GM19395 (cell line): ENCODE results near the gene CMTR1.

Experiments used
- ATAC-seq: cut with Tn5 transposase; IDR thresholded peaks from one replicate; pipeline ENCODE4 v1.9.1; 2021; ENCODE audit warnings: mild to moderate bottlenecking, moderate library complexity; ENCODE audit not compliant: unreplicated experiment

CMTR1 gene

DNA sequence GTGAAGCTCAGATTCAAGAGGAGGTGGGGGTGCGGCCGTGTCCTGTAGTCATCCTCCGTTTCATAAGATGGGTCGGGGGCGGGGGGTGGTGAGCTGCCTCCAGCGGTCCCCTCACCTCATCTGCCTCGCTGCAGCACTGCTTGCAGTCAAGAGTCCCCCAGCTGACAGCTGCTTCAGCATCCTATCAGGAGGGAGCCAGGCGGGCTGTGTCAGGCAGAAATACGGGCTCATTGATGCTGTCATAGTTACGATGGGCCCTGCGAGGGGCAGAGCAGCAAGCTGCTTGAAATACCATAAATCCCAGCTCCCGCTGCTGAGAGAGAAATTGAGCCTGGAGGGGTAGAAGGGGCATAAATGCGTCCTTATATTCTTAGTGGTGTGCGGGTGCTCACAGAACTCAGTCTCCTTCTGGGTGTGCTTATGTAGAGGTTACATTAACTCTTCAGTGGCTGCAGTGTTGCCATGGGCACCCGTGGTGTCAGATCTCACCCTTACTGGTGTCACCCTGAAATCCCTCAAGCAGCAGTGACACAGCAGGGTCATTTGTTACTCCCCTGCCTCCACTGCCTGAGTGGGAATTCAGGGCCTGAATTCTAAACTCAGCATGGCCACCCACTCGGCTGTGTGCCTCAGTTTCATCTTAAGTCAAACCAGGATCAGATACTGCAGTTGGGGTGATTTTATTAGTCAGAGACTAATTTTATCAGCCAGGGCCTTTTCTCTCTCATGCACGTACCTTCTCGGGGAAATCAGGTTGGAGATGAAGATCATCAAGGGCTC lies 44.8 kb downstream of the CMTR1 start:
- no peak for ATAC-seq

DNA sequence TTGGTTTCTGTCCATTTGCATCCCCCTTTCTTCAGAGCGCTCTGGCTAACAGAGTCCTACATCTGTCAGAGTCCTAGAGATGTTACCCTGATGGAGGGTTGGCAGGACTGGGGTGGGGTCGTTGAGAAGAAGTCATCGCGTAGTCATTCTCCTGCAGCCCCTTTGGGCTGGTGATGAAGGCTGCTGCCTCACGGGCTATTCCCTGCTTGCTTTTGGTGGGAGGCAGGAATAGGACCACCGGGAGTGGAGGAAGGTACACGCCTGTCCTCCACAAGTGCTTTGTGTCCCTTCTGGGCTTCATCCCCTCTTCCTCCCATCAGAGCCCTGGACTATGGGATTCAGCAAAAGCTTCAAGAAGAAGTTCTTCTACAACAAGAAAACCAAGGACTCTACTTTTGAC lies 45.8 kb downstream of the CMTR1 start:
- no peak for ATAC-seq

DNA sequence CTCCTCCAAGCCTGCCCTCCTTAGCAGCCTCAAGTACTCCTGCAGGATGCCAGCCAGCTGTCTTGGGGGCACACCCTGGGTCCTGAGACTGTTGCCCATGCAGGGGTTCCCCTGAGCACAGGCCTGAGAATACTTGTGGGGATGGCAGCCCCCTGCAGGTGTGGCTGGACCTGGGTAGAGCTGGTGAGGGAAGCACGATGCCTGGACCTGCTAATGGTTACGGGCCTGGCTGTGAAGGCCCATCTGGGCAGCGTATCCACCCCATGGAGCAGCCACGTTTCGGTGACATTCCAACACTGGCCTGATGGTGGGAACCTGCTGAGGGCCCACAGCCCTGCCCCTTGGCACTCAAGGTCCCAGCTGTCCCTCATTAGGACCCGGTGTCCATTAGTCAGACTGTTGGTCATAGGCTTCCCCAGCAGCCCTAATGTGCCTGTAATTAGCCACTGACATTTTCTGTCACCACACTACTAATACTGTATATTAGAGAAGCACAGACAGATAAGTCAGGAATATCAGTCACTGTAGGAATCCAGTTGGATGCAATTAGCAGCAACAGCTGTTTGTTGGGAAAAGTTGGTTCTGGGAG lies 46.3 kb downstream of the CMTR1 start:
- ATAC-seq = no peak

DNA sequence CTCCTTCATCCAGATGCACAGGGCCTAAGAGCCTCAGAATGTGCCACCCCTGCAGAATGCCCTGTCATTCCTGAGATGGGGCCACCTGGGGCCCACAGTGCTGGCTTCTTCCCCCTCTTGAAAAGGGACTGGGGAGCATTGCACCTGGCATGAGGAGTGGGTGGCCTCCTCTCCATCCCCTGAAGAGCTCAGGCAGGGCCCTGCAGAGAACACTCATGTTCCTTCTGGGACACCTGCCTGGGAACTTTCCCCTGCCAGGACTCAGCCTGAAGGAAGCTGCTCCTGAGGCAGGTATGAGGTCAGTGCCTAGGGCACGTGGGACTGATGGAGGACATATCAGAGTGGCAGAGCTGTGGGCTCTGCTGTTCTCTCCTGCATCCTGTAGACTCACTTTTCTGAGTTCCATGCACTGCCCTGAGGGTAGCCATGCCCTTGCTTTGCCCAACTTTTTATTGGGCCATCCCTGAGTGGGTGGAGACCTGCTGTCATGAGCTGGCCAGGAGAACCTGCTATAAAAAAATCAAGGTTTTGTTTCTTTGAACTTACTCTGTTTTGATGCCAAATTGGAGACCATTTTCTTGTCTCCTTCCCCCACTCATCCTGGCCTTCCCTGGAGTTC lies 47.2 kb downstream of the CMTR1 start:
- ATAC-seq = no peak

DNA sequence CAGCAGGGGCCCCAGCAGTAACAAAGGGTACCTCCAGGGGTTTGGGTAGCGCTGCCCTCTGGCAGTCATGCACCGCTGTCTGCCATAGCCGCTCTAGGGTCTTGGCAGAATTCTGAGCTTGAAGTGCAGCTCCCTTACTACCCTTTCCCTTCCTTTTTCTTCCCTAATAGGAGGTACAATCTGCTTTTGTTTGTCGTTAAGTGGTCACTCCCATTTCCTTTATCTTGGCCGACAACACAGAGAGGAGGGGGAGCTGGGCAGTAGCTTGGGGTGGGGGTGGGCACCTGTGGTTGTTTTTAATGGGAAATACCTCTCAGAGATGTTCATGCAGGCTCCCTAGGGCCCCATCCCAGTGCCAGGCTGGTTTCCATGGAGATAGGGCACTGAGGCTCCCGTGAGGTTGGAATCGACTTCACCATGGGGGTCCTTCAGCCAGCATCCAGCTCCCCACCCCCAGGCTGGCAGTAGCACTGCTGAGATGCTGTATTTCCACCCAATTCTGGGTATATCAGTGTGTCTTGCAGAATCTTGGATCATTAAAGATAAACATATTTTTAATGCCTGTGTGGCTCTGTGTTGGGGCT lies 48.0 kb downstream of the CMTR1 start:
- no peak for ATAC-seq

DNA sequence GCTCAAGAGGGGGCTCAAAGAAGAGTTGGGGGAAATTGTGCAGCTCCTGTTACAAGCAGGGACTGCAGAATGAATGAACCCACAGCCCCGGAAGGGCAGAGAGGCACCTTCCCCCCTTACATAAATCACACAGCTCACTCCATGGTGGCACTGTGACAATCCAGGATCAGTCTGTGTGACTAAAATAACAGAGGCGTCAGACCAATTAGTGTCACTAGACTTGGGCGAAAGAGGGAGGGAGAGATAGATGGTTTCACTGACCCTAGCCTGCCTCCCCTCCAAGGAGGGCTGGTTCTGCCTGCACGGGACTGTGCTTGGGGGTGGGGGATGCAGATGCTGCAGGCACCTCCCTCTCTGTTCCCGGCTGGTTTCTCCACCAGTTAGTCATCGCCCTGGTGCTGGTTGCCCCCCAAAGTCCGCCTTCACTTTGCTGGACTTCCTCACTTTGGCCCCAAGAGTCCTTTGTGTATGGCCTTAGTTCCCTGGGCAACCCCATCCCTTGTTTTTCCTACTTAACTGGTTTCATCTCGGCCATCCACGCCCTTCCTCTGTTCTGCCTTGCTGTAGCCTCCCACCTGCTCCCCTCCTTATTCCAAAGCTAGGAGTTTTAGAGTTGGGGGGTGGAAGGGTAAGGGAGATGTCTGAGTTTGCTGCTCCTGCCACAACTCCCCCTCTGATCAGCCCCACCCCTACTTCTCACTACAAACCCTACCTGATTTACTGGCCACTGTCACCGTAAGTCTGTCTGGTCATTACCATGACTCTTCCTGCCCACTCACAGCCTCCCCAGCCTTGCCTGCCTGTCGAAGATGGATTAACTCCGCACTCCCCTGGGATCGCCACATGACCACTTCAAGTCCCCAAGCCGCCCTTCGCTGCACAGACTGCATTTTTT lies 48.9 kb downstream of the CMTR1 start:
- no peak for ATAC-seq

DNA sequence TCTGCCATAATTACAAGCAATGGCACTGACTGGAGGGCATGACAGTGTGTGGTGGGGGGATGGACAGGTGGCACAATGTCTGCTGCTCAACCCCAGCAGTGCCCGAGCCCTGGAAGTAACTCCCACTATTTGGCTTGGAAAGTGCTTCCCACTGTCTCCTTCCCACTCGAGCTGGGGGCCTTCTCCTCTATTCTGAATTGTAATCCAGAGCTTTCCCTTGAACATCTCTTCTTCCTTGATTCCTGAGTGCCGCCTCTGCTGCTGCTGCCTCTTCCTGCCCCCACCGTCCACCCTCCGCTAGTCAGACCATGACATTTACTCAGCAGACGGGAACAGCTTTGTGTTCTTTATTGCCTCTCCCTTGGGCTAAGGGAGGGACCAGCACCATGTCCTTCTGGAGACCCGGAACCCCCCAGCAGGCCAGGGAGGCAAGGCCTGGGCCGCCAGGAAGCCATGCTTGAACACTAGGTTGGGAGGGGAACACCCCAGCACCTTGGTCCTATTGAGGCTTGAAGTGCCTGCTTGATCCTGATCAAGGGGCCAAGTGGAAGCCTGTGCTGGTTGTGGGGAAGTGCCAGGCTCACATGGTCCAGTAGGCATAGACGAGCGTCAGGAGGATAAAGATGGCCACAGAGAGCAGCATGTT lies 49.7 kb downstream of the CMTR1 start:
- ATAC-seq = no peak

DNA sequence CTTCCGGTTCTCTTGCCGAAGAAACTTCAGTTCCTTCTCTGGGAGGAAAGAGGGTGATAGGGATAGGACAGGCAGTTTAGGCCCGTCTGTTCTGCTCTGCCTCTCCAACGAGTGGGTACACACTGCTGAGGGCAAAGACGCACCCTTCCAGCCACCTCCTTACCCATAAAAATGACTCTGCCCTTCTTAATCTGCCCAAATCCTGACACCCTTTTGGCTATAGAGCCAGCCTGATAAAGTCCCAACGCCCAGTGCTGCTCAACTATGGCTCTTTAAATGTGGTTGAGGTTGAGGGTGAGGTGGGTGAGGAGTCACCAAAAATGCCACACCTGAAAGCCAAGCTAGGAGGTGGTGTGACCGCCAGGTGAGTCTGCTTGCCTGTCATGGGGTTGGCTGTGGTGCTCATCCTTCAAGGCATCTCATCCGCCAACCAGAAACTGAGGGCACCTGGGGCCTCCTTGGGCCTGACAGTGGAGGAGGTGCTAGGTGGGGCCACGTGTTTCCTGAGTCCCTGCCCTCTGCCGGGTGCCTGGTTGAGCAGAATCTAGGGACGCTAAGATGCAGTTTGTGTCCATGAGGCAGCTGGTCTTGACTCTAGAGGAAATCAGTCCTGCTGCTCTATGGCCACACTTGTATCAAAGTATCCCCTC lies 50.4 kb downstream of the CMTR1 start:
- ATAC-seq = no peak

DNA sequence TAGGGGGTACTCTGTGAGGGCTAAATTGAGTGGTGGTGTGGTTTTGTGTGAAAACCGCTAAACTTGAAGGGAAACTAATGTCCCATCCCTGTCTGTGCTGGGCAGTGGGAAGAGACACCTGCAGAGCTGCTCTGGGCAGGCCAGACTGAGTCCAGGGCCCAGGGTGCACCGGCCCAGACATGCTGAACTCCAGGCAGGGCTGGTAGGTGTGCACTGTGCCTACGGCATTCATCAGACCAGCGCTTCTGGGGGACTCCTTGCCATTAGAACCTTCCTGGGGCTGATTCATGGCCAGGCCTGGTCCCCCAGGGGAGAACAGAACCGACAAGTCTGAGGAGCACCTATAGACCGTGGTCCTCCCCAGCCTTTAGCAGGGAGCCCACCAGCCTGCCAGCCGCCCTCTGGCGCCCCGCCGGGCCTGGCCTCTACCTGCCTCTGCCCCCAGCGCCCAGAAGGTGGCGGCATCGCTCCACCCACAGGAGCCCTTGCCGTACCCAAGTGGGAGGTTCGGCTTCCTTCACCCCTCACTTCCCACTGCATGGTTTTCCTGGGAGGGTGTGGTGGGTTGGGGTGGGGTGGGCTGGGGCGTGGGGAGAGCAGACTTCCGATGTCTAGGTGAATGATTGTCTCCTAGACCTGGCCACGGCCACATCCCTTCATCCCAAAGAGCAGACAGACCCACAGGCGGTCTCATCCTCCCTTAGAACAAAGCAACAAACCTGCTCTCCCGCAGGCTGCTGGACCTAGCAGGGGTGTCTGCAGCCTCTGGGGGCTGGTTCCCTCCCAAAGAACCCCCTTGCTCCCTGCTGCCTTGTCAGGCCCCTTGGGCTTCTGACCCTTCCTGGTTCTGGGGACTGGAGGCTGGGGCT lies 51.1 kb downstream of the CMTR1 start:
- ATAC-seq = peak; percentile 50

DNA sequence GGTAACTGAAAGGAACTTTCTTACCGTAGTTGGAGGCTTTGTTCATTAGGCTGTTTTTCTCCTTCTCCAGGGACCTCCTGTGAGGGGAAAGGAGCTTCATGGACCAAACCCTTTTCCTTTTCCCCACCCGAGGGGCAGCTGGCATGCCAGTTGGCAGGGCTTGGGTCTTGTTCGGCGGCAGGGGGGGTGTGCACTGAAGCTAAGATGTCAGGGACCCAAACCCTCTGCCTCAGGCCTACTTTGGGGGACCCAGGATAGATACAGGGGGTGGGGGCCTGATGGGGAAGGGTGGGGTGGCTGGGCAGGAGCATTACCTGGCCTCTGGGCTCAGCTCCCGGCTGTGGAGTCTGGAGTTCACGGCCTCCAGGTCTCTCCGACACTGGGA lies 51.8 kb downstream of the CMTR1 start:
- no peak for ATAC-seq

DNA sequence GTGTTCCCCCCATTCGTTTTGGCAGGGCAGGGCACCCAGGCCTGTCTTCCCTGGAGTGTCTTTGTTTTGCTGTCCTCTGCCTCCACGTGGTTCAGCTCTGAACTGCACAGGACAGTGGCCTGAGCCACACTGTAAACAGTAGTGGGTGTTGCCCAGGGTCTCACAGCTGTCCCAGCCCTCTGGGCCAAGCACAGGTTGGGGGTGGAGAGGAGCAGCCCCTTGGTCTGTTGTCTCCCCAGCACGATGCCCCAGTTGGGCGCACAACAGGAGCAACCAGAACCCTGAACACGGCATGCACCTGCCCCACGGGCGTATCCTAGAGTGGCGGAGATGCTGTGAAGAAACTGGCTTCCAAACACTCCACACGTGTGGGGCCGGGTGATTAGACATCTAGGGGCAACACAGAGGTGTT lies 52.3 kb downstream of the CMTR1 start:
- no peak for ATAC-seq

DNA sequence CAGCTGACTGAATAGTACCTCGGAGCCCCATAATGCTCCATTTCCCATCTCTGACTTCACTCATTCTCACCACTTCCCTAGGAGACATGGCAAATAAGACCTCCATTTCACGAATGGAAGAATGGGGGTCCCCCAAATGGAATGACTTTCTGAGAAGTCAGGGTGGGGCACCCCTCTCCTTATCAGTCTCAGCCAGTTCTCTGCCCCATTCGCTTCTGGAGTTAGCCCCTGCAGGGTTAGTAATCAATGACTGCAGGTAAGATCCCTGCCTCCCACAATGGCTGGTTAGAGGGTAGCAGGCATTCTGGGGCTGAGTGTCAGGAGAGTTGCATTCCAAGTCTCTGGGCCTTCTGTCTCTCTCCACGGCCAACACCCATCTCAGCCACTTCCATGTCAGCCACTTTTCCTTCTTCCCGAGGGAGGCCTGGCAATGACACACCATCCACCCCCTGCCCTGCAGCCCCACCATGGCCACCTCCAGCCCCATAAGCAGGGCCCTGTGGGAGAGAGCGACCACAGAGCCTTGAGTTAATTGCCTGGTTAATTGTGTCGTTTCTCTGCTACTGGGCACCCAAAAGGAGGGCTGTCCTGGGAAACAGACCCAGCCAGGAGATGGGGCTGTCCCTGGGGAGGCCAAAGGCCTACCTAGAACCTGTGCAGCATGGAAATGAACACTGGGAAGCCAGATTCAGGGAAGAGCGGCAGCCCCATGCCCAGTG lies 53.3 kb downstream of the CMTR1 start:
- no peak for ATAC-seq

DNA sequence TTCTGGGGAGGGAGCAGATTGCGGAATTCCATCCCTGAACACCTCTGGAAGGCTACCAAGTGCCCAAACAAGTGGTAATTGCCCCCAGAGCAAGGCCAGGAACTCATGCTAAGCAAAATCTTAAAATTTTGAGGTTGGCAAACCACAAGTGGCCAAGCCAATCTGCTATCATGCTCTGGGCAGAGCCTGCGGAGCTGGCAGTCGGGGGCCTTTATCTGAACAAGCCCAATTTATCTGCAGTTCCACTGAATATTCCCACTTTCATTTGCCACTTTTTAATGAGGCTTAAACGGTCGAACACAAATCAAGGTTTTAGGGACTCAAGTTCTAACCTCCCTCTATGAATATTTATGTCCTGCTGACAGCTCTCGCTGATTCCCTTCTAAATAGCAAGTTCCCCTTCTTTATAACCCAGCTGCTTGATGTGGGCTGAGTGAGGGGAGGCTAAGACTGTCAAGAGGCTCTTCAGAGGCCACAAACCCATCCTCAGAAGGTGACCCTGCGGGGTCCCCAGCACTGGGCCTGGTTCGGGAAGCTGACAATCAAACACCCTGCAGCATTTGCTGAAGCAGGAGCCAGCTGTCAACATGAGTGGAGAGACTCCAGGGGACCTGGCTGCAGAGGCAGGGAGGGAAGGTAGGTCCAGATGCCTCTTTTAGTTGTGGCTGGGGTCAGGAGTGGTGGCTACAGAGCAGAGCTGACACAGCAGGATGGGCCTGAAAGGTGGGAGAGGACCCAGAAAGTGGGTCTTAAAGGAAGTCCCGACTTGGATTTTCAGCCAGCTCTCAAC lies 54.8 kb downstream of the CMTR1 start:
- ATAC-seq = no peak

DNA sequence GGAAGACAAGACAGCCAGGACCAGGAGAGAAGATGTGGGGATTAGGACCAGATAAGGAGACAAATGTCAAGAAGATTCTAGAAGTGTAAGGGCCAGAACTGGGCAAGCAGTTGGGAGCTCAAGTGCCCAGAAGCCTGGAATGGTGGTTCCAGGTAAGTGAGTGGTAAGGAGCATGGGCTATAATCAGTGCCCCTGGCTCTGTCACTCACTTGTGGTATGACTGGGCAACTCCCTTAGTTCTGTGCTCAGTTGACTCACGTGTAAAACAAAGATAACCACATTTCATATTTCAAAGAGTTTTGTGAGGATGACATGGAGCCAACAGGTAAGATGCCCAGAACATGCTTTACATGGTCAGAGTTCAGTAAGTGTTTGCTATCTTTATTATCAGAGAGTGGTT lies 55.5 kb downstream of the CMTR1 start:
- no peak for ATAC-seq

DNA sequence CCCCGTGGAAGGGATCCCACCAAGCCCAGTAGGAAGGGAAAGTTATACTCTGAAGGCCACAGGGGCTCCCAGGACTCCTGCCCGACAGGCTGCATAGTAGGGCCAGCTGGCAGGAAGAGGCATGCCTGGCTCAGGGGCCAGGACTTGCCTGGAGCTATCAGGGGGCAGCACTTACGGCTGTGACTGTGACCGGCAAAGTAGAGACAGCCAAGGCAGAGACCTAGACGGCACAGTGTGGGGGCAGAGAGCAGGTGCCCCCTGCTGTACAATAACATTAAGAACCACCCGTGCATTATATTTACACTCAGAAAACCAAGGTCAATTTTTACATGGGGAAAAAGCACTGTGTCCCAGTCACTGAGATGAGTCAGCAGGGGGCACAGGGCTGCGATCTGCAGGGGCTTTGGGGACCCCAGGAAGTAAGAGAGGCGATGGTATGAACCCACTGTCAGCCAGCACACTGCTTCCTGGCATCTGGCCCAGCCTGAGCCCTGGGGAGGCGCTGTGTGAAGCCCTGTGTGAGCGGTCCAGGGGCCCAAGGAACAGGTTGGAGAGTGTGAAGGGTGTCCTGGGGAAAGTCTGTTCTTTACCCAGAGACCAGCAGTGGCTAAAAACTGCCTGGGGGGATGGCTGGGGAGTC lies 56.8 kb downstream of the CMTR1 start:
- ATAC-seq = no peak

DNA sequence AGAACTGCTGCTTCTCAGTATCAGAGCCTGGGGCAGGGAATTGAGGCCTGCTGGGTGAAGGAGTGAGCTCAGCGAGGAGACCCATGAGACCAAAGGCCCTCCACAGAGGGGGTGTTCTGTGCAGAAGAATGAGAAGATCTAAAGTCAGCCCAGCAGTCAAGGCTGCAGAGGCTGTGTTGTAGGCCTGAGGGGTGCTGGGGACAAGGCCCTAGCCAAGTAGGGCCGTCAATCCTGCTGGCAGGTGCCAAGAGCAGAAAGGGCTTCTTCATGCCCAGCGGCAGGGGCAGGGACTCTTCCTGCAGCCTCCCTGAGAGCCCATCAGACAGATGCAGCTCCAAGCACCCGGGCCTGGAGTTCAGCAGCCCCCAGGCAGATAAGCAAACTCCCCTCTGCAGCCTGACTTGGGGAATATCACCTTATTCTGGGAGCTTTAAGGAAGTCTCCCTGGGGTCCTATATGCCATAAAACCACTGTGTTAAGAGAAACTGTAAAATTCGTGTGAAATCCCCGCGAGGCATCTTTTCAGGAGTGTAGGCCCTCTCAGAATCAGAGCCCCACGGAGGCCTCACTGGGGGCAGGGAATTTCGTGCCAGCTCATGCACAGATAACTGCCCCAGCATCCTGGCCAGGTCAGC lies 57.6 kb downstream of the CMTR1 start:
- no peak for ATAC-seq
